Fibroblast of lung (primary cell): ENCODE data around the gene TBC1D22A. TPM values are rescaled to one million over a fixed set of nuclear protein-coding genes. Genes with fewer than 3 reads are reported as not detected.

Source experiments
- DNase-seq, 2 donors: peaks; one replicate each; pipeline versions ENCODE4 v3.0.0 to v3.0.0-alpha.2; 2010; ENCODE audit warnings: low read depth in 2 of 2
- H2AFZ ChIP-seq: 2 replicates; pipeline ENCODE4 v1.5.1; 2012; ENCODE audit warnings: low read length, control low read depth, inconsistent platforms
- H3K27ac ChIP-seq: 2 replicates; pipeline ENCODE4 v1.5.1; 2011; ENCODE audit warnings: low read length, control low read depth; ENCODE audit not compliant: insufficient read depth
- H3K27me3 ChIP-seq: 2 replicates; pipeline ENCODE4 v1.5.1; 2011; ENCODE audit warnings: mild to moderate bottlenecking, low read length; ENCODE audit not compliant: control insufficient read depth, insufficient read depth
- H3K36me3 ChIP-seq: 2 replicates; pipeline ENCODE4 v1.5.1; 2011; ENCODE audit warnings: low read length; ENCODE audit not compliant: control insufficient read depth, insufficient read depth
- H3K4me1 ChIP-seq: 2 replicates; pipeline ENCODE4 v1.5.1; 2011; ENCODE audit warnings: low read length; ENCODE audit not compliant: control insufficient read depth, insufficient read depth; ENCODE audit errors: extremely low read depth
- H3K4me2 ChIP-seq: 2 replicates; pipeline ENCODE4 v1.5.1; 2011; ENCODE audit warnings: low read length, control low read depth; ENCODE audit not compliant: insufficient read depth; ENCODE audit errors: extremely low read depth
- H3K4me3 ChIP-seq, 4 experiments: fragments of 200-600 bp in 1 of 4; sonication (generic) in 1 of 4; replicated peaks in 1 of 4; 2 replicates each; pipeline ENCODE4 v1.5.1; 2011 to 2016; ENCODE audit warnings: low read length in 4 of 4, low read depth in 3 of 4, mild to moderate bottlenecking in 3 of 4, control low read depth in 2 of 4, inconsistent platforms in 1 of 4, mixed read lengths in 1 of 4; ENCODE audit not compliant: insufficient read depth in 1 of 4; ENCODE audit errors: control extremely low read depth in 1 of 4
- H3K79me2 ChIP-seq: 2 replicates; pipeline ENCODE4 v1.5.1; 2012; ENCODE audit warnings: mild to moderate bottlenecking, low read length, inconsistent platforms; ENCODE audit not compliant: control insufficient read depth, insufficient read depth
- H3K9ac ChIP-seq: 2 replicates; pipeline ENCODE4 v1.5.1; 2011; ENCODE audit warnings: mild to moderate bottlenecking, low read length, control low read depth; ENCODE audit not compliant: insufficient read depth
- H3K9me3 ChIP-seq: 2 replicates; pipeline ENCODE4 v1.5.1; 2012; ENCODE audit warnings: low read depth, low read length; ENCODE audit not compliant: control insufficient read depth, insufficient read depth
- H4K20me1 ChIP-seq: 2 replicates; pipeline ENCODE4 v1.5.1; 2011; ENCODE audit warnings: low read length; ENCODE audit not compliant: control insufficient read depth, insufficient read depth; ENCODE audit errors: extremely low read depth
- CTCF ChIP-seq, 2 donors: IDR thresholded peaks in 1 of 2; conservative IDR thresholded peaks in 1 of 2; 1 replicate in 1 of 2; 2 replicates in 1 of 2; pipeline ENCODE4 v1.5.1; 2011 to 2012; ENCODE audit warnings: low read length in 2 of 2, control low read depth in 1 of 2, inconsistent platforms in 1 of 2, low read depth in 1 of 2, mild to moderate bottlenecking in 1 of 2
- EZH2 ChIP-seq: IDR thresholded peaks from 2 replicates; pipeline ENCODE4 v1.5.1; 2012; ENCODE audit warnings: low read length, control low read depth, mild to moderate bottlenecking; ENCODE audit errors: missing control alignments
- polyA plus RNA-seq, 2 donors: library from polyadenylated mRNA; depleted of rRNA in 1 of 2; stranded (reverse) in 1 of 2; unstranded in 1 of 2; fragments of >200 nt; gene quantifications; 2 replicates each; pipeline ENCODE4 v1.2.1, GENCODE V29; 2011 to 2012; ENCODE audit warnings: missing spikeins in 1 of 2
- total RNA-seq: library from RNA; depleted of rRNA; stranded (reverse); fragments of >200 nt; gene quantifications from 2 replicates; pipeline ENCODE4 v1.2.1, GENCODE V29; 2014

Gene TBC1D22A
- total and polyA plus RNA-seq, 2 donors (not counting 1 experiment from before 2014, with no cell fraction given), result 11.6 to 17.6 TPM

- Histone ChIP-seq H3K4me1 (no peaks in the 10 kb centered on the region), H3K4me2 (no peak overlapping the region), H3K9me3 (no peaks in the 10 kb centered on the region), H3K9ac (no peak overlapping the region), H4K20me1 (no peaks in the 10 kb centered on the region), H2AFZ (no peak overlapping the region), H3K27ac (no peak overlapping the region), H3K36me3 (no peaks in the 10 kb centered on the region), H3K79me2 (no peaks in the 10 kb centered on the region), H3K4me3 (no peak overlapping the region), H3K27me3 (no peaks in the 10 kb centered on the region)
- TF ChIP-seq CTCF (conservative IDR thresholded peaks at IDR 0.05 in 1 of 2, IDR thresholded peaks at IDR 0.05 in 1 of 2; ENCODE audit: low read depth in 1 of 2, low read length in 2 of 2) (no peak), EZH2 (no peak)
- DNase-seq, result no peak
Measured at GRCh38 chr22:46945481-46945880, 183.0 kb downstream of the TBC1D22A start.

GRCh38 chr22:46946383-46946962 lies 184.0 kb downstream of the TBC1D22A start:
- Histone ChIP-seq H4K20me1 (no peaks in the 10 kb centered on the region), H3K4me1 (no peaks in the 10 kb centered on the region), H3K4me2 (no peak overlapping the region), H3K27me3 (no peaks in the 10 kb centered on the region), H3K4me3 (no peak overlapping the region), H3K36me3 (no peaks in the 10 kb centered on the region), H2AFZ (no peak overlapping the region), H3K9me3 (no peaks in the 10 kb centered on the region), H3K9ac (no peak overlapping the region), H3K79me2 (no peaks in the 10 kb centered on the region), H3K27ac (no peak overlapping the region)
- DNase-seq, result no peak
- TF ChIP-seq CTCF (conservative IDR thresholded peaks at IDR 0.05 in 1 of 2, IDR thresholded peaks at IDR 0.05 in 1 of 2; ENCODE audit: low read depth in 1 of 2, low read length in 2 of 2) (no peak), EZH2 (no peak)

GRCh38 chr22:46947516-46948257 lies 185.2 kb downstream of the TBC1D22A start:
- Histone ChIP-seq H3K4me1 (no peaks in the 10 kb centered on the region), H2AFZ (no peak overlapping the region), H3K79me2 (no peaks in the 10 kb centered on the region), H3K27me3 (no peaks in the 10 kb centered on the region), H4K20me1 (no peaks in the 10 kb centered on the region), H3K9me3 (no peaks in the 10 kb centered on the region), H3K4me2 (no peak overlapping the region), H3K27ac (no peak overlapping the region), H3K4me3 (no peak overlapping the region), H3K9ac (no peak overlapping the region), H3K36me3 (no peaks in the 10 kb centered on the region)
- DNase-seq, result no peak
- TF ChIP-seq CTCF (conservative IDR thresholded peaks at IDR 0.05 in 1 of 2, IDR thresholded peaks at IDR 0.05 in 1 of 2; ENCODE audit: low read depth in 1 of 2, low read length in 2 of 2) (no peak), EZH2 (no peak)
